ENCODE results near the gene CACNB4.
A peak's percentile ranks its signal among the peaks of the same experiment; 100 is the strongest.
"Not testable (repeated sequence)": the region's sequence is repeated elsewhere in the genome, so short reads cannot be mapped to it uniquely, and the experiment has no call there.

CACNB4 gene

DNA sequence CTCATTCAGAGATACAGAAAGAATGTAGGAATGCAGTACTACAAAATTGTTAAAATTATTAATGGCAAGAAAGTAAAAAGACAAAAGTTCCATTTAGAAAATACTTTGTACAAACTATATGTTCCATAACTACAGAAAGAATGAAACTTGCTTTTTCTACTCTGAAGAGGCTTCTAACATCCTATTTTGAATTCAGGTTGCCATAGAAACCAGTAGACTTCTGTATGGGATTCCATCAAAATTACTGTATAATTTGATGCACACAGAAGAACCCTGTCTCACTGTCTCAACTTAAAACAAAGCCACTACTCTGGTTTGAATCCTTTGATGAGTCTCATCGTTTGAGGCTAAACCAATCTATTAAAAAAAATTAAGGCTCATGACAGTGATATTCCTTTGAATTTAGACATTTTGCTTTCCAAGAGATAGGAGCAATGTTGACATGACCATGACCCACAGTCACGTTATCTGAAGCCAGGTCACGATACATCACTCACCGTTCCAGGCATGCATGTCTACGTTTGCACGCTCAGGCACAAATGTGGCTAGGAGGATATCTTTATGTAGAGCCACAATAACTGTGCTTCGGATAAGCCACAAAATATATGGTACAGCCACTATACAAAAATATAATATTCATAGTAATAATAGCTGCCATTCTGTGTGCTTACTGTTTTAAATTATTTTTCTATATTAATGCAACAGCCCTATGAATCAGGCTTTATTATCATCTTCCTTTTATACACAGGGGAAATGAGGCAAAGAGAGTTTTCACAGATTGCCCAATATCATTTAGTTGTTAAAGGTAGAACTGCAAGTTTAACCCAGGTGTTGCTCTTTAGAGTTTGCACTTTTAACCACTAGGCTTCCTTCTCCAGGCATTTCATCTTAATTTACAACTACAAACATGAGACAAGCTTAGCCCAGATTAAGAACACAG is 82.4 kb downstream of the CACNB4 start:
- no peak for DNase-seq

DNA sequence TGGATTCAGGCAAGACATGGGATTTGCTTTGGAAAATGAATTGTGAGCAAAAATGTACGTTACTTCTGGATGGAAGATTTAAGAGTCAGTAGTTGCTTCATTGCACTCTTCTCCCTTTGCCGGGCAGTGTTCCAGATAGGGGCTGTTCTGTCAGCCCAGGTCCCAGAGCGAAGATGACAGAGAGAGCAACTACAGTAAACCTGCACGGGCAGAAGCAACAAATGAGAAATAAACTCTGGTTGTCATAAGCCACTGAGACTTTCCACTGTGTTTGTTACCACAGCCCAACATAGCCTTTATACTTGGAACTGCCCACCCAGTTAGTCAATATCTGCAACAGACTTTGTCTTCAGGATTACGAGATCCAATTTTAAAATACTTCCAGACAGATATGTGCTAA is 83.3 kb downstream of the CACNB4 start:
- no peak for DNase-seq

- no peak for DNase-seq
Measured at GRCh38 chr2:152012697-152013096, 86.1 kb downstream of the CACNB4 start.

DNA sequence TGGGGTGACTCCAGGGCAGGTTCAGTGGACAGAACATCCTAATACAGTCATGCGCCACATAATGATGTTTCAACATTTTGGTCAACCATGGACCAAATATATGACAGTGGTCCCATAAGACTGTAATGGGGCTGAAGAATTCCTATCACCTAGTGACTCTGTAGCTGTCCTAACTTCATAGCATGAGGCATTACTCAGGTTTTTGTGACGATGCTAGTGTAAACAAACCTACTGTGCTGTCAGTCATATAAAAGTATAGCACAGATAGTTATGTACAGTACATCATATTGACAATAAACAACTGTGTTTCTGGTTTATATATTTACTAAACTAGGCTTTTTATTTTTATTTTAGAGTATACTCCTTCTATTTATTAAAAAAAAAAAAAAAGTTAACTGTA is 87.1 kb downstream of the CACNB4 start:
- no peak for DNase-seq

- no peak for DNase-seq
Measured at GRCh38 chr2:152005607-152006006, 93.2 kb downstream of the CACNB4 start.

DNA sequence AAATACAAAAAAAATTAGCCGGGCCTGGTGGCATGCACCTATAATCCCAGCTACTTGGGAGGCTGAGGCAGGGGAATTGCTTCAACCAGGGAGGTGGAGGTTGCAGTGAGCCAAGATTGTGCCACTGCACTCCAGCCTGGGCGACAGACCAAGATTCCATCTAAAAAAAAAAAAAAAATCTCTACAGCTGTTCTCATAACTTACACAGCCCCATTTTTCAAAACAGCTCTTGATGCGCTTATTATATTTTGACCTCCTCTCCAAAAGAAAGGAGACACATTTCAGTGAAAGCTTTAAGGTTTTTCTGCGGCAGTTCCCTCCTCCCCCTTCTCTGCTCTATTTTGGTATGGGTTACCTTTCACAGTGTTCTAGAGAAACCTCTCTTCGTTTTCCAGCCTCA is 95.6 kb downstream of the CACNB4 start:
- DNase-seq, result not testable (repeated sequence)

- DNase-seq, result no peak
Measured at GRCh38 chr2:151999053-151999452, 99.8 kb downstream of the CACNB4 start.

DNA sequence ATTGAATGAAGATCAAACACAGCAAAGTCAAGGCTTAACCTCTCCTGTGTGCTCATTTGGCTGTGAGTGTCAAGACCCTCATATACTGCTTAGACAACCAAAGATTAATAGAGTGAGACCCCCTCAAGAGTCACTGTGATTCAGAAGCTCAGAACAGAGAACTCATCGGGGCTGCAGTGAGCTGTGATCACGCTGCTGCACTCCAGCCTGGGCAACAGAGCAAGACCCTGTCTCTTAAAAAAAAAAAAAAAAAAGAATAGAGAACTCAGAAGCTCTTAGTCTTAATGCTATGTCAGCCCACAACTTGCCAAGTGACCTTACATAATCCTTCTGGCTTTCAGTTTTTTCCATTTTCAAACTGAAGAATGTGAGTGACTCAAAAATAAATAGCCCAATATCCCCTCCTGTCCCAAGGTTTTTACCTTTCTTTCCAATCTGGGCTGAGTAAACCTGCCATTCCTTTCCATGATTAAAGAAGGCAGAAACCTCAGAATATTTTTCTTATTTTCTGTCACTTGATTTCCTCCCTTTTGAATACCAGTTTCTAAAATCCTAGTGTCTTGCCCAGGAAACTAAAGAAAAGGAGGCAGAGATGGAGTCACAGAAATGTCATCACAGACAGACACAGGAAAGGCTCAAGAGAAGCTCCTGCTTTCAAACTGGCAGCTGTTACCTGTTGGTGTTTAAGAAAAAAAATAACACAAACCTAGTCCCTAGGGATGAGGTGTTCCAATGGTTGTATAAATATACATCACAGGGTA is 102.4 kb downstream of the CACNB4 start:
- no peak for DNase-seq

DNA sequence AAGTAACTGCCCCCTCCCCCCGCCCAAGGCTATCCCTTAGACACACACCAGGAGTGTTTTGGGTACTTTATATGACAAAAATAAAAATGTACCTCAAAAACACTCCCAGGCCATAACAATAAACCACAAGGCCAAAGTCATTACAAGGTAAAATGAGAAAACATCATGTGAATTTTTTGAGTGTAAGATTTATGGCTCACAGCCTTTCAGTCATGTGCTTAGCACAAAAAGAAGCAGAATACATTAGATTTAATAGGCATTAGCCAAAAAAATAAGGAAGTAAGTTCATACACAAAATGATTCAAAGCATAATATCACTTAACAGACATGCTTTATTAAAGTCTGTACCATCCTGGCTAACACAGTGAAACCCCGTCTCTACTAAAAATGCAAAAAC is 103.7 kb downstream of the CACNB4 start:
- DNase-seq, result no peak

GRCh38 chr2:151994178-151994577 is 104.7 kb downstream of the CACNB4 start:
- not testable (repeated sequence) for DNase-seq

DNA sequence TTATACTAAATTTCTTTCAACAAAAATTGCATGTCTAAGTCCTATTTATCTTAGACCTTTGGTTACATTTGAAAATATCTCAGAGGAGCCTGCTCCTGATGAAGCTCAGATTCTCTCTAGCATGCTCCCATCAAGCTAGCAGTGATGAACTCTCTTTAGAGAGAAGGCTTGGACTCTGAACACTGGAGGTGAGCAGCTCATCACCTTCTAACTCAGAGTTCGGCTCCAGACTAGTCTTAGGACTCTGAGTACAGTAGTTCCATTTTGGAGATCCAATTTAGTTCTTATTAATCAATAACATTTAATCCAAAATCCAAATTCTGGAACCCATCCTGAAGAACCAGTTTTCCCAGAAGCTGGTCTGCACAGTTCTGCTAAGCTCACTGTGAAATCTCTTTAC is 107.8 kb downstream of the CACNB4 start:
- no peak for DNase-seq

DNA sequence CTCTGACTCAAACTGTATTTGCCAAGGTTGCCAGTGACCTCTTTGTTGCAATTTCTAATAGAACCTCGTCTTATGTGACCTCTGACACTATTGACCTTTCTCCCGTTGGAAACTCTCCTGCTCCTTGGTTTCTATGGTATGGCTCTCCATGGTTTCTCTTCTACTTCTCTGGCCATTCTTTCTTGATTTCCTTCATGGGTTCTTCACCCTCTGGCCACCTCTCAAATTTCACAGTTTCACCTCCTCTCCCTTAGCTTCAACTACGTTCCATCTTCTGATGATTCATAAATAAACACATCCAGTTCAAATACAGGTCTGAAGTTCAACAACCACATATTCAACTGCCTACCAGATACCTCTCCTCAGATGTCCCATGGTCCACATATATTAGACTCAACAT is 109.5 kb downstream of the CACNB4 start:
- DNase-seq, result no peak

DNA sequence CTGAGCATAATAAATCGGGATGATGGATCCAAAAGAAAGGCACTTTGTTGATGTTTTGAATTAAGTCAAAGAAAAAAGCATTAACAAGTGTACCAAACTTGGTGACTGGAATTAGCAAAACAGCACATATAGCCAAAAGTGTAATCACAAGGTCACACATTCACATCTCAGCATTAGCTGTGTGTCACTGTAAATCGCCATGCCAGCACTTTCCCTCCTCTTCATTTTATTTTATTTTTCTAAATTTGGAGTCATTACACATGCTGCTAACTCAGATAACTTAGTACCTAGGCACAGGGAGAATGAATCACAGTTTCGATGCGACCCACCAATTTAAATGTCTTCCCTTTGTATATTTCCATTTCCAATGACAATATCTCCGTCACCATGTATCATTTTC is 111.4 kb downstream of the CACNB4 start:
- no peak for DNase-seq

DNA sequence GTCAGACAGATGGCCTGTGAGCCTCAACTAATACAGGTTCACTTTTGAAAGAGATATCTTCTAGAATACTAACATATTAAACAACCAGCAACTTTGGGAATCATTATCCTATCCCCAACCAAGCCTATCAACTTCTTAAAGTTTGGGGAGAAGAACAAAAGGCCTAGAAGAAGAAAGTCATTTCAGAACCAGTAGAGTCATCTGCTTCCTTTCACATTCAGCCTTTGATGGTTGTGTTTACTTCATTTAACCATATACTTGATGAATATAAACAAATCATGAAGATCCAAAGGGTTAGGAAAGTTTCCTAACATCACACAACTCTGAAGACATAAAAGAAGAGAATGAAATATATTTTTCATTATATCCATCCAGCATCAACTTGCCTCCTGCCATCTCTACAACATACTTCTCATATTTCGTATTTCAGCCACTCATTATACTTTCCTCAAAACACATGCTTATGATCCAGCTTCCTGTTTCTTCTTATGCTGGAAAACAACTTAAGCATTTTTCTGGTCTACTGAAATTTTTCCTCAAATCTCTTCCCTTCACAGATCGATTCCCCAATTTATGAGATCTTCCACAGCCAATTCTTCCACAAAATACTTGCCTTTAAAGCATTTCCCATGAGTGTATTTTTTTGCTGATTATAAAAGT is 114.3 kb downstream of the CACNB4 start:
- DNase-seq, result no peak

DNA sequence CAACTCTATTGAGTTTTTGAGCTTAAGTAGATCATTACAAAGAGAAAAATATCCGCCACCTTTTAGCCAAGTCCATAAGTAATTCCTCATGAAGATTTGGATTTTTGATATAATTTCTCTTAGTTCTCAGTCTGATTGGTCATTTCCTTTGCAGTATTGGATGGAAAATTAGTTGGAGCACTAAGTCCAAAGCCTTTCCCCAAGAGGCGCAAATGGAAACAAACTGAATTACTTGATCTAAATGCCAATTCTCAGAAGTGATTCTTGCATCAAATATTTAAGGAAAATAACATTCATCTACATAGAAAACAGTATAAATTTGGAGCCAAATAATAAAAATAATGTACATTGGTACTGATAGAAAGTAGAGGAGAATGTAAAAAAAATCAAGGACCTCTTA is 115.6 kb downstream of the CACNB4 start:
- DNase-seq, result no peak

DNA sequence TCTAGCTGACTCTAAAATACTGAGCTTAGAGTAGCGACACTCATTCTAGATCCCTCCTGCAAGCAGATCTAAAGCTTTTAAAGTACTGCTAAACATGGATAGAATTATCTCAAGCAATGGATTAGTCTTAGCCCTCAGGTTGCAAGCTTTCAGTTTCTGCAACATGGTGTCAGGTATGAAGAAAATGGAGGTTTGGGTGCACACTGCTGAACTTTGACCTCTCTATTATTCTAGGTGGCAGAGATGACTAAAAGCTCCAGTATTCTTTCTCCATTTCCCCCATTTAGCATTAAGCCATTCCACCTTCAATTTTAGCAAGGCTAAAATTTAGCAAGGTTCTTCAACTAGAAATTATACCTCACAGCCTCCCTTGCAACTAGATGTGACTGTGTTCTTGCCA is 117.0 kb downstream of the CACNB4 start:
- DNase-seq, result no peak

- no peak for DNase-seq
Measured at GRCh38 chr2:151979694-151980093, 119.2 kb downstream of the CACNB4 start.

DNA sequence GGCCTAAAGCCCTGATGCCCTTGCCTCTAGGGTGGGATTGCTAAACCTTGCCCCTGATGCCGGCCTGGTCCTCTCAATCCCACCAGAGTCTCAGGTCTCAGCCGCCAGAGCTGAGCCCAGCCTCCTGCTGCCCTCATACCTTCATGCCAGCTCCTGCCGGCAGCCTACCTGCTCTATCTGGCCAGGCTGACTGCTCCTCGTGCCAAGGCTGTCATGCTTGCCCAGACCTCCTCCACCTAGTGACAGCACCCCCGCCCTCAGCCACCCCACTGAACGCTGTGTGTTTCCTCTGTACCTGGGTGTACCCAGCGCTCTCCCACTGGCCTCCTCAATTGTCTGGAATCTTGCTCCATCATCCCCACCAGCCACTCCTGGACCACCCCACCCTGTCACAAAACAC is 120.1 kb downstream of the CACNB4 start:
- DNase-seq, result no peak

GRCh38 chr2:151977631-151978030 is 121.2 kb downstream of the CACNB4 start:
- no peak for DNase-seq

- DNase-seq, result no peak
Measured at GRCh38 chr2:151976945-151977353, 121.9 kb downstream of the CACNB4 start.

DNA sequence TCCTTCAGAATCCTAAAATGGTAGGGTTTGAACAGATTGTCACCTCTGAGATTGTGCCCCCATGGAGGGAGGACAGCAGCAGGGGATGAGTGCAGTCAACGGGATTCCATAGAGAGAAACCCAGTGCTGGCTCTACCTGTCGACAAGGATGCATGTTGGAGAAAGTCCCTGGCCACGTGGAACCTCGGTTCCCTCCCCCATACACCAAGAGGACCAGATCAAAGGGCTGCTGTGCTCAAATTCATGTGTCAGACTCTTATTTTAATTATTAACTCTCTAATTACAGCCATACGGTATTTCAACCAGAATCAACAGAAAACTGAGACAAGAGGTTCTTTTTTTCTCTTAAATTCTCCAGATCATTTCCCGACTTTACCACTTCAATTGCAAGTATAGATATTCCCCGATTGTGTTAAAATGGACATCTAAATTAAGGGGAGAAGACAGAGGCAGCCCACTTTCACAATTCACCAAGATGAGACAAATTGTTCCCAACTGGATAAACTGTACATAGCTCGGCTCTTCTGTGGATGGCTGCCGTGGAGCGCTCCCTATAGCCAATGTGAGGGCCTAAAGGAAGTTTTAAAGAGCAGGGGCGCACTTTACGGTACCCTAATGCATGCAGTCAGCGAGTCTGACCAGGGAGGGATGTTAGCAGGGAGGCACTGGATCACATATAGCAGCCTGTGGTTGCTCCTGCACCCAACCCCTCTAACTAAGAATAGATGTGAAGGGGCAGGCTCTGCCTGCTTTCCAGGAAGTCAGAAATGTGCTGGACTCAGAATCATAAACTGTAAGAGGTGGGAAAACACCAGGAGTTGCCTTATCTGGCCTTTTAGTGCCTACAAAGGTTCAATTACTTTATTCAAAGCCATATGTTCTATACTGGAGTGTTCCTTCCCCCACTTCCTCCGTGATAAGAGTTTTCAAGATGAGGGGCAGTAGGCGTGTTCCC is 123.1 kb downstream of the CACNB4 start:
- DNase-seq, result no peak

DNA sequence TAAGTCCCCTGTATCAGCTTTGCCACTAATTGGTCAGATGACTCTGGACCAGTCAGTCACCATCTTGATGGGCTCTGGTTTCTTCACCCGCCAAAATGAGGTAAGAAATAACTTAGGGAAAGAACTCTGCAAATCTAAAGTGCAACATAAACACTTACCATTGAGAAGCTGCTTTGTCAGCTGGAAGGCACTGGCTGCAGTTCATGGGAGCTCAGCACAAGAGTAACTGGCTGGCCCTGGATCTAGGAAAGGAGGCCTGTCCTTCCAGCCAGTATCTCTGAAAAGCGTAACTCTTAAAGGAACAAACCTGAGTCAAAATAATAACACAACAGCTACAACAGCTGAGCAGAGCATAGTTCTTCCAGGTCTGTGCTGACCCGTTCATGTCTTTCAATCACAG is 123.9 kb downstream of the CACNB4 start:
- DNase-seq, result no peak

DNA sequence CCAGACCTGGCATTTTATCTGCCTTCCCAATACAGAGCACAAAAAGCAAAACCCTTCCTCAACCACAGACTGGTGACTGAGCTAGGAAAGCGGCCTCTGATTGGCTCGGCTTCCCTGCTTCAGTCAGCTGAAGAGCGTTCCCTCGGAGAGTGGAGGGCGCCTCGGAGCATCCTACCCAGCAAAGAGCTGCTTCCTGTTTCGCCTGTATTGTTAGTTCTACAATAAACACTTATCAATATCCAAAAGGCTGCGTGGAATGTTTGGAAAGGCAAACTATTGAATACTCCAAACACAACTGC is 125.0 kb downstream of the CACNB4 start:
- peak in 1 of 2 experiments; percentile 3 for DNase-seq
